NT2/D1 (cell line): Measurements from ENCODE around the gene OTUD1.

Experiments used
- DNase-seq: peaks from one replicate; pipeline ENCODE4 v3.0.0-alpha.2; 2011; ENCODE audit warnings: low read depth, low spot score
- H3K27me3 ChIP-seq: 2 replicates; pipeline ENCODE4 v1.6.0; 2011; ENCODE audit warnings: mild to moderate bottlenecking; ENCODE audit not compliant: insufficient read length, insufficient read depth
- H3K36me3 ChIP-seq: 2 replicates; pipeline ENCODE4 v1.6.1; 2011; ENCODE audit warnings: mild to moderate bottlenecking, low read length, mixed read lengths; ENCODE audit not compliant: insufficient read depth, insufficient read length
- H3K4me1 ChIP-seq: 2 replicates; pipeline ENCODE4 v1.5.1; 2011; ENCODE audit not compliant: insufficient read depth, insufficient read length
- H3K4me3 ChIP-seq: 2 replicates; pipeline ENCODE4 v1.5.1; 2011; ENCODE audit warnings: low read depth; ENCODE audit not compliant: insufficient read length
- H3K9ac ChIP-seq: 2 replicates; pipeline ENCODE4 v1.6.0; 2011; ENCODE audit warnings: low read depth; ENCODE audit not compliant: insufficient read length
- H3K9me3 ChIP-seq: 2 replicates; pipeline ENCODE4 v1.5.1; 2011; ENCODE audit warnings: mild to moderate bottlenecking, low read length; ENCODE audit not compliant: insufficient read depth
- SUZ12 ChIP-seq: IDR thresholded peaks from 2 replicates; pipeline ENCODE4 v1.6.1; 2011; ENCODE audit not compliant: insufficient read length, insufficient read depth; ENCODE audit errors: extremely low read depth
- YY1 ChIP-seq: IDR thresholded peaks from 2 replicates; pipeline ENCODE4 v1.6.1; 2011; ENCODE audit not compliant: insufficient read length, insufficient read depth
- ZNF274 ChIP-seq: IDR thresholded peaks from 2 replicates; pipeline ENCODE4 v1.6.1; 2011; ENCODE audit warnings: mild to moderate bottlenecking, low read depth, low read length

The OTUD1 gene

GRCh38 chr10:23413629-23414089 is 25.2 kb upstream of the OTUD1 start:
- Histone ChIP-seq H3K27me3 (no peaks in the 10 kb centered on the region), H3K9ac (no peak overlapping the region), H3K36me3 (no peaks in the 10 kb centered on the region), H3K4me3 (no peak overlapping the region), H3K9me3 (no peaks in the 10 kb centered on the region), H3K4me1 (no peaks in the 10 kb centered on the region)
- TF ChIP-seq SUZ12 (no peak), ZNF274 (no peak), YY1 (no peak)
- no peak for DNase-seq

GRCh38 chr10:23414658-23415057 is 24.2 kb upstream of the OTUD1 start:
- no peak for DNase-seq
- TF ChIP-seq YY1: no peak
- TF ChIP-seq ZNF274: no peak
- TF ChIP-seq SUZ12: no peak
- Histone ChIP-seq H3K4me3 (no peak overlapping the region), H3K9me3 (no peaks in the 10 kb centered on the region), H3K9ac (no peak overlapping the region), H3K4me1 (no peaks in the 10 kb centered on the region), H3K36me3 (no peaks in the 10 kb centered on the region), H3K27me3 (no peaks in the 10 kb centered on the region)

- no peak overlapping the region for H3K9ac ChIP-seq
Observed at GRCh38 chr10:23417254-23417653, 21.6 kb upstream of the OTUD1 start.

GRCh38 chr10:23418051-23418681 is 20.7 kb upstream of the OTUD1 start:
- no peaks in the 10 kb centered on the region for H3K9me3 ChIP-seq

More at GRCh38 chr10:23417254-23417653, 21.6 kb upstream of the OTUD1 start:
- no peak for DNase-seq
- H3K4me3 ChIP-seq: no peak overlapping the region
- H3K9me3 ChIP-seq: no peaks in the 10 kb centered on the region
- H3K36me3 ChIP-seq: no peaks in the 10 kb centered on the region
- no peaks in the 10 kb centered on the region for H3K4me1 ChIP-seq
- TF ChIP-seq YY1: no peak
- TF ChIP-seq ZNF274: no peak
- no peak for TF ChIP-seq SUZ12
- H3K27me3 ChIP-seq: no peaks in the 10 kb centered on the region

GRCh38 chr10:23419201-23419600 is 19.7 kb upstream of the OTUD1 start:
- Histone ChIP-seq H3K36me3 (no peaks in the 10 kb centered on the region), H3K9me3 (no peaks in the 10 kb centered on the region), H3K4me1 (no peaks in the 10 kb centered on the region), H3K27me3 (no peaks in the 10 kb centered on the region), H3K9ac (no peak overlapping the region), H3K4me3 (no peak overlapping the region)
- TF ChIP-seq ZNF274 (no peak), SUZ12 (no peak), YY1 (no peak)
- no peak for DNase-seq

More at GRCh38 chr10:23418051-23418681, 20.7 kb upstream of the OTUD1 start:
- H3K27me3 ChIP-seq: no peaks in the 10 kb centered on the region
- TF ChIP-seq SUZ12 (no peak), ZNF274 (no peak), YY1 (no peak)
- H3K4me3 ChIP-seq: no peak overlapping the region
- DNase-seq: no peak
- H3K4me1 ChIP-seq: no peaks in the 10 kb centered on the region
- no peaks in the 10 kb centered on the region for H3K36me3 ChIP-seq
- H3K9ac ChIP-seq: no peak overlapping the region

- Histone ChIP-seq H3K9ac (no peak overlapping the region), H3K9me3 (no peaks in the 10 kb centered on the region), H3K36me3 (no peaks in the 10 kb centered on the region), H3K27me3 (no peaks in the 10 kb centered on the region), H3K4me3 (no peak overlapping the region), H3K4me1 (no peaks in the 10 kb centered on the region)
- no peak for DNase-seq
- no peak for TF ChIP-seq YY1
- no peak for TF ChIP-seq SUZ12
- no peak for TF ChIP-seq ZNF274
Observed at GRCh38 chr10:23419655-23420329, 19.1 kb upstream of the OTUD1 start.

GRCh38 chr10:23421397-23421796 is 17.5 kb upstream of the OTUD1 start:
- H3K9ac ChIP-seq: no peak overlapping the region
- H3K4me3 ChIP-seq: no peak overlapping the region
- TF ChIP-seq ZNF274: no peak
- no peak for TF ChIP-seq YY1
- no peak for TF ChIP-seq SUZ12
- no peak for DNase-seq
- H3K36me3 ChIP-seq: no peaks in the 10 kb centered on the region
- no peaks in the 10 kb centered on the region for H3K4me1 ChIP-seq
- no peaks in the 10 kb centered on the region for H3K27me3 ChIP-seq
- H3K9me3 ChIP-seq: no peaks in the 10 kb centered on the region
